Astrocyte (in vitro differentiated cells and primary cell): Measurements from ENCODE around the gene NUBP2. TPM values are rescaled to one million over a fixed set of nuclear protein-coding genes. Genes with fewer than 3 reads are reported as not detected.

Source experiments
- DNase-seq: peaks from one replicate; pipeline ENCODE4 v3.0.0-alpha.2; 2010; ENCODE audit warnings: low read depth
- FAIRE-seq: peaks from 2 replicates; lab custom pipeline; 2011; peaks lifted over from hg19 to GRCh38; lab: Jason Lieb, UNC
- H2AFZ ChIP-seq: 2 replicates; pipeline ENCODE4 v1.6.0; 2012; ENCODE audit warnings: low read depth, low read length, inconsistent platforms
- H3K27ac ChIP-seq: 2 replicates; pipeline ENCODE4 v1.5.1; 2011; ENCODE audit warnings: low read depth, low read length, inconsistent platforms
- H3K27me3 ChIP-seq: 2 replicates; pipeline ENCODE4 v1.6.0; 2011; ENCODE audit warnings: low read length, inconsistent platforms; ENCODE audit not compliant: insufficient read depth
- H3K36me3 ChIP-seq: 2 replicates; pipeline ENCODE4 v1.5.1; 2011; ENCODE audit warnings: low read length, inconsistent platforms; ENCODE audit not compliant: insufficient read depth
- H3K4me1 ChIP-seq: 2 replicates; pipeline ENCODE4 v1.5.1; 2011; ENCODE audit warnings: low read length, inconsistent platforms; ENCODE audit not compliant: insufficient read depth
- H3K4me2 ChIP-seq: 2 replicates; pipeline ENCODE4 v1.6.0; 2012; ENCODE audit warnings: low read length, inconsistent platforms
- H3K4me3 ChIP-seq: 2 replicates; pipeline ENCODE4 v1.5.1; 2011; ENCODE audit warnings: low read depth, mild to moderate bottlenecking, low read length, inconsistent platforms; ENCODE audit not compliant: insufficient read depth
- H3K79me2 ChIP-seq: 2 replicates; pipeline ENCODE4 v1.6.0; 2012; ENCODE audit warnings: mild to moderate bottlenecking, low read length, inconsistent platforms; ENCODE audit not compliant: insufficient read depth
- H3K9ac ChIP-seq: 2 replicates; pipeline ENCODE4 v1.6.0; 2012; ENCODE audit warnings: mild to moderate bottlenecking, low read length, inconsistent platforms
- H3K9me3 ChIP-seq: 2 replicates; pipeline ENCODE4 v1.5.1; 2012; ENCODE audit warnings: low read depth, mild to moderate bottlenecking, low read length, inconsistent platforms; ENCODE audit not compliant: insufficient read depth
- H4K20me1 ChIP-seq: 2 replicates; pipeline ENCODE4 v1.6.0; 2012; ENCODE audit warnings: low read length, inconsistent platforms; ENCODE audit not compliant: insufficient read depth
- H3K27ac Mint-ChIP-seq: one replicate; pipeline ENCODE4 v1.8.0; 2021; ENCODE audit warnings: mild to moderate bottlenecking, mixed read lengths; ENCODE audit not compliant: unreplicated experiment
- H3K27me3 Mint-ChIP-seq: one replicate; pipeline ENCODE4 v1.8.0; 2021; ENCODE audit warnings: low read depth, mixed read lengths; ENCODE audit not compliant: unreplicated experiment
- H3K36me3 Mint-ChIP-seq: one replicate; pipeline ENCODE4 v1.8.0; 2021; ENCODE audit warnings: low read depth, mixed read lengths; ENCODE audit not compliant: unreplicated experiment
- H3K4me1 Mint-ChIP-seq: one replicate; pipeline ENCODE4 v1.8.0; 2021; ENCODE audit warnings: low read depth, mixed read lengths; ENCODE audit not compliant: unreplicated experiment
- H3K4me3 Mint-ChIP-seq: one replicate; pipeline ENCODE4 v1.8.0; 2021; ENCODE audit warnings: mild to moderate bottlenecking, moderate library complexity, mixed read lengths; ENCODE audit not compliant: unreplicated experiment
- H3K9me3 Mint-ChIP-seq: one replicate; pipeline ENCODE4 v1.8.0; 2021; ENCODE audit warnings: mild to moderate bottlenecking, mixed read lengths; ENCODE audit not compliant: unreplicated experiment
- CTCF ChIP-seq: IDR thresholded peaks from 2 replicates; pipeline ENCODE4 v1.5.1; 2011; ENCODE audit warnings: low read depth, mild to moderate bottlenecking, inconsistent platforms, low read length, moderate library complexity; ENCODE audit not compliant: insufficient read depth
- EZH2 ChIP-seq: IDR thresholded peaks from 2 replicates; pipeline ENCODE4 v1.6.1; 2012; ENCODE audit warnings: mild to moderate bottlenecking, low read length, inconsistent platforms; ENCODE audit not compliant: insufficient read depth
- total RNA-seq: library from RNA; stranded (reverse); gene quantifications from 2 replicates; pipeline ENCODE4 v1.2.1, GENCODE V29; 2021

NUBP2 gene
- total RNA-seq, 1 donor from 2014 or later = 41.4 TPM

GRCh38 chr16:1745900-1746692 is 36.7 kb upstream of the NUBP2 start:
- no peaks in the 10 kb centered on the region for H3K9me3 Mint-ChIP-seq
- no peaks in the 10 kb centered on the region for H3K9me3 ChIP-seq
- peak overlapping the region; percentile 83 for H3K4me2 ChIP-seq
- TF ChIP-seq CTCF (no peak), EZH2 (no peak)
- peak overlapping the region; percentile 44 for H3K4me3 ChIP-seq
- peak overlapping the region; percentile 98 for H3K27ac Mint-ChIP-seq
- H3K27me3 ChIP-seq = no peaks in the 10 kb centered on the region
- peak; percentile 97 for DNase-seq
- H3K4me1 Mint-ChIP-seq = peaks cover 19% of the 10 kb centered on the region
- H3K9ac ChIP-seq = peak overlapping the region; percentile 88
- peak overlapping the region; percentile 54 for H3K4me3 Mint-ChIP-seq
- H3K36me3 Mint-ChIP-seq = peaks cover 6% of the 10 kb centered on the region
- peak; percentile 86 for FAIRE-seq
- peaks cover 34% of the 10 kb centered on the region for H3K4me1 ChIP-seq
- H3K36me3 ChIP-seq = peaks cover 7% of the 10 kb centered on the region
- H2AFZ ChIP-seq = no peak overlapping the region
- H4K20me1 ChIP-seq = peaks cover 25% of the 10 kb centered on the region
- H3K79me2 ChIP-seq = peaks cover 9% of the 10 kb centered on the region
- H3K27me3 Mint-ChIP-seq = no peaks in the 10 kb centered on the region
- peak overlapping the region; percentile 99 for H3K27ac ChIP-seq

GRCh38 chr16:1746693-1747195 is 36.0 kb upstream of the NUBP2 start:
- peaks cover 12% of the 10 kb centered on the region for H3K79me2 ChIP-seq
- DNase-seq (peak; percentile 69), FAIRE-seq (no peak)
- H3K4me3 Mint-ChIP-seq = no peak overlapping the region
- H3K9me3 ChIP-seq = no peaks in the 10 kb centered on the region
- peaks cover 19% of the 10 kb centered on the region for H3K4me1 Mint-ChIP-seq
- H3K9me3 Mint-ChIP-seq = no peaks in the 10 kb centered on the region
- peaks cover 11% of the 10 kb centered on the region for H3K36me3 ChIP-seq
- H3K27me3 Mint-ChIP-seq = no peaks in the 10 kb centered on the region
- peak overlapping the region; percentile 88 for H3K9ac ChIP-seq
- no peak overlapping the region for H3K27ac Mint-ChIP-seq
- no peak overlapping the region for H2AFZ ChIP-seq
- peaks cover 10% of the 10 kb centered on the region for H3K36me3 Mint-ChIP-seq
- no peaks in the 10 kb centered on the region for H3K27me3 ChIP-seq
- TF ChIP-seq CTCF = no peak
- no peak for TF ChIP-seq EZH2
- H3K4me3 ChIP-seq = no peak overlapping the region
- peak overlapping the region; percentile 83 for H3K4me2 ChIP-seq
- peaks cover 28% of the 10 kb centered on the region for H4K20me1 ChIP-seq
- H3K27ac ChIP-seq = peak overlapping the region; percentile 99
- H3K4me1 ChIP-seq = peaks cover 34% of the 10 kb centered on the region

GRCh38 chr16:1747934-1748333 is 34.8 kb upstream of the NUBP2 start:
- Histone ChIP-seq H3K4me2 (no peak overlapping the region), H2AFZ (no peak overlapping the region), H3K27ac (no peak overlapping the region), H3K9ac (no peak overlapping the region), H3K4me3 (no peak overlapping the region), H4K20me1 (peaks cover 28% of the 10 kb centered on the region), H3K36me3 (peaks cover 17% of the 10 kb centered on the region), H3K4me1 (peaks cover 34% of the 10 kb centered on the region), H3K79me2 (peaks cover 9% of the 10 kb centered on the region), H3K27me3 (no peaks in the 10 kb centered on the region), H3K9me3 (no peaks in the 10 kb centered on the region)
- TF ChIP-seq CTCF (no peak), EZH2 (no peak)
- Mint-ChIP-seq H3K27ac (no peak overlapping the region), H3K36me3 (peaks cover 14% of the 10 kb centered on the region), H3K4me3 (no peak overlapping the region), H3K27me3 (no peaks in the 10 kb centered on the region), H3K9me3 (no peaks in the 10 kb centered on the region), H3K4me1 (peaks cover 19% of the 10 kb centered on the region)
- FAIRE-seq = no peak
- DNase-seq = no peak
